GM12878 (cell line): Measurements from ENCODE around the gene LIN7A. TPM values are rescaled to one million over a fixed set of nuclear protein-coding genes. Genes with fewer than 3 reads are reported as not detected.

Source experiments
- ATAC-seq: fragments of 200-7000 bp; cut with Tn5 transposase; 3 replicates; pipeline ENCODE4 v1.9.1; 2020; ENCODE audit warnings: mild to moderate bottlenecking, moderate library complexity
- BruUV-seq: library from RNA; stranded (reverse); fragments of 400-500 nt; replicated peaks from 2 replicates; lab custom pipeline; 2021; lab: Mats Ljungman, UMichigan
- CTCF ChIA-PET: fragments of 300-600 bp; sonication (Branson Sonifier 250); formaldehyde crosslinking; extraction: SDS; loops from one replicate; lab custom pipeline; 2021; ENCODE audit warnings: inconsistent platforms; lab: Yijun Ruan, JAX
- POLR2A ChIA-PET: fragments of 350-600 bp; formaldehyde crosslinking; extraction: SDS; loops from one replicate; lab custom pipeline; 2021; ENCODE audit warnings: inconsistent platforms; lab: Charles Lee
- RAD21 ChIA-PET: fragments of 300-600 bp; sonication (Branson Sonifier 250); formaldehyde crosslinking; loops from one replicate; lab custom pipeline; 2023; ENCODE audit warnings: antibody characterized with exemption; ENCODE audit not compliant: unreplicated experiment; lab: Charles Lee
- SMC1A ChIA-PET: fragments of 300-600 bp; sonication (Branson Sonifier 250); formaldehyde crosslinking; loops from one replicate; lab custom pipeline; 2023; ENCODE audit not compliant: unreplicated experiment, uncharacterized antibody; lab: Charles Lee
- DNase-seq: peaks from one replicate; pipeline ENCODE4 v3.0.0-alpha.2; 2011; ENCODE audit warnings: low read depth, low spot score
- FAIRE-seq: peaks from 3 replicates; lab custom pipeline; 2011; peaks lifted over from hg19 to GRCh38; lab: Jason Lieb, UNC
- H2AFZ ChIP-seq: 2 replicates; pipeline ENCODE4 v1.6.0; 2011; ENCODE audit warnings: low read depth, low read length, control low read depth; ENCODE audit not compliant: control insufficient read depth
- H3K27ac ChIP-seq: 2 replicates; pipeline ENCODE4 v1.5.1; 2011; ENCODE audit warnings: control low read depth; ENCODE audit not compliant: control insufficient read depth, insufficient read depth
- H3K27me3 ChIP-seq, 2 experiments: replicated peaks in 1 of 2; 2 replicates each; pipeline versions ENCODE4 v1.6.0 to v1.6.1; 2011; ENCODE audit warnings: low read length in 1 of 2; ENCODE audit not compliant: control insufficient read depth in 2 of 2, insufficient read depth in 2 of 2
- H3K36me3 ChIP-seq, 2 experiments: 2 replicates each; pipeline ENCODE4 v1.5.1; 2011; ENCODE audit warnings: low read length in 1 of 2; ENCODE audit not compliant: control insufficient read depth in 2 of 2, insufficient read depth in 2 of 2
- H3K4me1 ChIP-seq: 2 replicates; pipeline ENCODE4 v1.6.1; 2011; ENCODE audit warnings: mild to moderate bottlenecking, low read length, moderate library complexity, mixed read lengths; ENCODE audit not compliant: control insufficient read depth, insufficient read depth
- H3K4me2 ChIP-seq: 2 replicates; pipeline ENCODE4 v1.6.0; 2011; ENCODE audit warnings: control low read depth; ENCODE audit not compliant: control insufficient read depth, insufficient read depth
- H3K4me3 ChIP-seq: fragments of 200-600 bp; sonication (generic); 2 replicates; pipeline ENCODE4 v1.5.1; 2016
- H3K79me2 ChIP-seq: 2 replicates; pipeline ENCODE4 v1.6.0; 2011; ENCODE audit warnings: low read length; ENCODE audit not compliant: control insufficient read depth, insufficient read depth
- H3K9ac ChIP-seq: 2 replicates; pipeline ENCODE4 v1.8.0; 2011; ENCODE audit warnings: low read length, control low read depth, mixed read lengths; ENCODE audit not compliant: control insufficient read depth, insufficient read depth
- H3K9me3 ChIP-seq: replicated peaks from 3 replicates; pipeline ENCODE4 v1.5.1; 2011; ENCODE audit warnings: mild to moderate bottlenecking, low read length; ENCODE audit not compliant: control insufficient read depth, insufficient read depth
- H4K20me1 ChIP-seq: 2 replicates; pipeline ENCODE4 v1.6.0; 2011; ENCODE audit not compliant: control insufficient read depth, insufficient read depth
- ASH2L ChIP-seq: fragments of 300-600, 200-600 bp; sonication (generic); IDR thresholded peaks from 2 replicates; pipeline ENCODE4 v1.6.1; 2017; ENCODE audit warnings: low read depth, mild to moderate bottlenecking, borderline replicate concordance
- NBN ChIP-seq: fragments of 450-650 bp; IDR thresholded peaks from 2 replicates; pipeline ENCODE4 v1.6.1; 2016
- in situ Hi-C: fragments of 300-500 bp; cut with MboI; formaldehyde crosslinking; loops from 9 replicates; pipeline ENCODE4 v1.14.3; 2018; ENCODE audit warnings: mixed read lengths
- intact Hi-C: fragments of 100-400 bp; cut with micrococcal nuclease; formaldehyde crosslinking; loops from one replicate; pipeline ENCODE4 v1.14.2; 2022; ENCODE audit not compliant: unreplicated experiment
- polyA plus RNA-seq, 11 experiments: library from polyadenylated mRNA; depleted of rRNA in 4 of 11; unstranded in 6 of 11; stranded (reverse) in 5 of 11; fragments of >200 nt; fragmentation: Nextera tagmentation in 4 of 11; fragmentation: Illumina TruSeq in 1 of 11; extraction: Ambion mirVana in 4 of 11; extraction: Trizol in 1 of 11; gene quantifications; 1 replicate in 1 of 11; 2 replicates in 10 of 11; pipeline versions ENCODE4 v1.2.1 to v1.2.3, GENCODE V29; 2011 to 2016; ENCODE audit warnings: inconsistent platforms in 2 of 11, missing spikeins in 2 of 11, low read depth in 1 of 11
- total RNA-seq, 4 experiments: library from RNA; depleted of rRNA in 3 of 4; stranded (reverse); fragments of >200 nt in 3 of 4; fragmentation: Illumina TruSeq in 1 of 4; extraction: Trizol in 1 of 4; gene quantifications; 2 replicates each; pipeline versions ENCODE4 v1.2.1 to v1.2.3, GENCODE V29; 2013 to 2021
- TF ChIP-seq, protein P1 (sequence below): IDR thresholded peaks from 2 replicates; pipeline ENCODE4 v1.6.1; 2011; ENCODE audit warnings: mild to moderate bottlenecking, low read depth, low read length, moderate library complexity; ENCODE audit not compliant: insufficient replicate concordance
- TF ChIP-seq, protein P2 (sequence below): IDR thresholded peaks from 2 replicates; pipeline ENCODE4 v1.6.1; 2011; ENCODE audit warnings: low read depth, low read length, improper control_type of control experiment, borderline replicate concordance

Gene LIN7A
- total and polyA plus RNA-seq, 10 of the 15 experiments (the other 5 are each of a cell fraction or from before 2014, with no cell fraction given), result 0.04 to 0.93 (median 0.35) TPM; not detected in 1

DNA sequence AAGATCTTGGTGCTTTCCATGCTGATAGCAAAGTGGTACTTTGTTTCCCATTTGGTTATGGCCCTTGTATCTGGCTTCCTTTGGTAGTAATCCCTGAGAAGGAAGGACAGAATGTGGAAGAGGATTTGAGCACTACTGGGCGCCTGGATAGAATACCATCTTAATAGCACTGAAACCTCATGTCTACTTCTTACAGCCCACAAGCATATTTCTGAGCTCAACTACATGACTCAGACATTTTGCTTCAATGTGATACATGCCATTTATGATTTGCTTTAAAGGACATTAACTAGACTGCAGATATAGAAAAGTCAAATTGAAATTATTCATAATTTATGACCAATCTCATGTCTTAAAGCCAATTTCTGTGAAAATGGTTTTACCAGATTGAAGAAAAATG lies 80.4 kb downstream of the LIN7A start (continued):
- TF ChIP-seq, protein P1, sequence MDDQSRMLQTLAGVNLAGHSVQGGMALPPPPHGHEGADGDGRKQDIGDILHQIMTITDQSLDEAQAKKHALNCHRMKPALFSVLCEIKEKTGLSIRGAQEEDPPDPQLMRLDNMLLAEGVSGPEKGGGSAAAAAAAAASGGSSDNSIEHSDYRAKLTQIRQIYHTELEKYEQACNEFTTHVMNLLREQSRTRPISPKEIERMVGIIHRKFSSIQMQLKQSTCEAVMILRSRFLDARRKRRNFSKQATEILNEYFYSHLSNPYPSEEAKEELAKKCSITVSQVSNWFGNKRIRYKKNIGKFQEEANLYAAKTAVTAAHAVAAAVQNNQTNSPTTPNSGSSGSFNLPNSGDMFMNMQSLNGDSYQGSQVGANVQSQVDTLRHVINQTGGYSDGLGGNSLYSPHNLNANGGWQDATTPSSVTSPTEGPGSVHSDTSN, result no peak
- TF ChIP-seq, all 136 proteins: peak for 0

DNA sequence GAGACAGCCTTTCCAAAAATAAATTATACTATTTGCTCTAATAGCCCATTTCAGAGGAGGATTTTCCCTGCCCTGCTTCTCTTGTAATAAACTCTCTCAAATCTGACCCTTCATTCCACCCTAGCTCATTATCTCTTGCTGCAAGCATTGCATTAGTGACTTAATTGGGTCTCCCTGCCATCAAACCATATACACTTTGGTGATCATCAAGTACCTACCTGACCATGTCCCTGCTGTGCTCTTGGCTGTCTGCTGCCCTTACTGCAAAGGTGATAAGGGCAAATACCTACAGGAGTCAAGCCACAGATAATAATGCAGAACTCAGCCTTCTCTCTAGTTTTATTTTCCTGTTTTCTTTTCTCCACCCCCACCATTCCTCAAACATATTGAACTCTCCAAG lies 88.4 kb downstream of the LIN7A start:
- POLR2A ChIA-PET, result no interaction called here
- in situ Hi-C loops, result no loop called here

More for the DNA sequence above, 88.4 kb downstream of the LIN7A start:
- ATAC-seq, result no peak
- no peak overlapping the region for H2AFZ ChIP-seq
- H3K27ac ChIP-seq, result no peak overlapping the region
- BruUV-seq, result no TSS peak
- H3K4me1 ChIP-seq, result no peaks in the 10 kb centered on the region
- H3K9me3 ChIP-seq, result no peaks in the 10 kb centered on the region
- SMC1A ChIA-PET, result no interaction called here
- H3K79me2 ChIP-seq, result no peaks in the 10 kb centered on the region
- H3K4me2 ChIP-seq, result no peak overlapping the region
- H3K9ac ChIP-seq, result no peak overlapping the region
- no peak overlapping the region for H3K4me3 ChIP-seq
- intact Hi-C loops, result no loop called here
- RAD21 ChIA-PET, result no interaction called here
- TF ChIP-seq, protein P2, sequence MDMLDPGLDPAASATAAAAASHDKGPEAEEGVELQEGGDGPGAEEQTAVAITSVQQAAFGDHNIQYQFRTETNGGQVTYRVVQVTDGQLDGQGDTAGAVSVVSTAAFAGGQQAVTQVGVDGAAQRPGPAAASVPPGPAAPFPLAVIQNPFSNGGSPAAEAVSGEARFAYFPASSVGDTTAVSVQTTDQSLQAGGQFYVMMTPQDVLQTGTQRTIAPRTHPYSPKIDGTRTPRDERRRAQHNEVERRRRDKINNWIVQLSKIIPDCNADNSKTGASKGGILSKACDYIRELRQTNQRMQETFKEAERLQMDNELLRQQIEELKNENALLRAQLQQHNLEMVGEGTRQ, result no peak
- TF ChIP-seq NBN (no peak), ASH2L (no peak)
- TF ChIP-seq, all 136 proteins: peak for 0
- FAIRE-seq (no peak), DNase-seq (no peak)
- CTCF ChIA-PET, result interaction anchor here (1.9 kb wide), 1 partner anchor 12 kb away, joined by 7 read pairs; no protein-coding TSS in a partner anchor
- no peaks in the 10 kb centered on the region for H3K27me3 ChIP-seq
- H3K36me3 ChIP-seq, result no peaks in the 10 kb centered on the region
- H4K20me1 ChIP-seq, result no peaks in the 10 kb centered on the region
